ENCODE measurements around the gene UBE2E1.
"Not testable (repeated sequence)": the region's sequence is repeated elsewhere in the genome, so short reads cannot be mapped to it uniquely, and the experiment has no call there.

The UBE2E1 gene

GRCh38 chr3:23822559-23822958 lies 16.8 kb downstream of the UBE2E1 start:
- DNase-seq = no peak

GRCh38 chr3:23823620-23824019 lies 17.9 kb downstream of the UBE2E1 start:
- no peak for DNase-seq

GRCh38 chr3:23824699-23825444 lies 19.1 kb downstream of the UBE2E1 start:
- no peak for DNase-seq

GRCh38 chr3:23825802-23826201 lies 20.0 kb downstream of the UBE2E1 start:
- DNase-seq = no peak

GRCh38 chr3:23826382-23827064 lies 20.8 kb downstream of the UBE2E1 start:
- DNase-seq = no peak

- DNase-seq = no peak
These were observed 23.6 kb downstream of the UBE2E1 start for GRCh38 chr3:23829242-23829934.

GRCh38 chr3:23830869-23831484 lies 25.2 kb downstream of the UBE2E1 start:
- no peak for DNase-seq

- DNase-seq = no peak
These were observed 26.0 kb downstream of the UBE2E1 start for GRCh38 chr3:23831517-23832394.

GRCh38 chr3:23832523-23832922 lies 26.8 kb downstream of the UBE2E1 start:
- no peak for DNase-seq

GRCh38 chr3:23834082-23834870 lies 28.5 kb downstream of the UBE2E1 start:
- DNase-seq = no peak

GRCh38 chr3:23835087-23835486 lies 29.3 kb downstream of the UBE2E1 start:
- DNase-seq = no peak

- no peak for DNase-seq
These were observed 30.0 kb downstream of the UBE2E1 start for GRCh38 chr3:23835802-23836201.

GRCh38 chr3:23836536-23837230 lies 30.9 kb downstream of the UBE2E1 start:
- DNase-seq = no peak

- no peak for DNase-seq
These were observed 31.5 kb downstream of the UBE2E1 start for GRCh38 chr3:23837286-23837685.

GRCh38 chr3:23837691-23838090 lies 31.9 kb downstream of the UBE2E1 start:
- DNase-seq = no peak

GRCh38 chr3:23840521-23840920 lies 34.8 kb downstream of the UBE2E1 start:
- no peak for DNase-seq

- no peak for DNase-seq
These were observed 38.1 kb downstream of the UBE2E1 start for GRCh38 chr3:23843869-23844268.

- no peak for DNase-seq
These were observed 39.8 kb downstream of the UBE2E1 start for GRCh38 chr3:23845326-23846216.

- not testable (repeated sequence) for DNase-seq
These were observed 43.7 kb downstream of the UBE2E1 start for GRCh38 chr3:23849462-23849861.

- peak; percentile 38 for DNase-seq
These were observed 50.5 kb downstream of the UBE2E1 start for GRCh38 chr3:23856286-23856685.
